IMR-90 (cell line): ENCODE data around the gene INO80B. TPM values are rescaled to one million over a fixed set of nuclear protein-coding genes. Genes with fewer than 3 reads are reported as not detected.
A peak's percentile ranks its signal among the peaks of the same experiment; 100 is the strongest.

Experiments
- ATAC-seq: fragments of 200-7000 bp; cut with Tn5 transposase; 2 replicates; pipeline ENCODE4 v1.9.1; 2020; ENCODE audit warnings: low read depth, mild to moderate bottlenecking, moderate library complexity
- BruUV-seq: library from RNA; stranded (reverse); fragments of 400-500 nt; replicated peaks from 2 replicates; lab custom pipeline; 2021; lab: Mats Ljungman, UMichigan
- CTCF ChIA-PET: fragments of 300-600 bp; formaldehyde crosslinking; extraction: SDS; loops from one replicate; lab custom pipeline; 2021; ENCODE audit warnings: antibody characterized with exemption; lab: Yijun Ruan, JAX
- POLR2A ChIA-PET: fragments of 300-600 bp; sonication (Branson Sonifier 250); formaldehyde crosslinking; loops from one replicate; lab custom pipeline; 2022; ENCODE audit warnings: antibody characterized with exemption; ENCODE audit not compliant: unreplicated experiment; lab: Charles Lee
- DNase-seq: peaks from one replicate; pipeline ENCODE4 v3.0.0; 2013
- H2AFZ ChIP-seq: replicated peaks from 2 replicates; pipeline ENCODE3; 2013; ENCODE audit warnings: low read length, mild to moderate bottlenecking; ENCODE audit not compliant: poor library complexity
- H2AK5ac ChIP-seq: 2 replicates; pipeline ENCODE4 v1.6.1; 2013; ENCODE audit warnings: low read depth, low read length, inconsistent platforms
- H2AK9ac ChIP-seq: replicated peaks from 2 replicates; pipeline ENCODE3; 2013; ENCODE audit warnings: mild to moderate bottlenecking, low read depth, low read length, moderate library complexity; ENCODE audit not compliant: poor library complexity
- H2BK120ac ChIP-seq: 2 replicates; pipeline ENCODE4 v1.6.1; 2013; ENCODE audit warnings: low read depth, low read length, inconsistent platforms
- H2BK15ac ChIP-seq: 3 replicates; pipeline ENCODE4 v1.6.1; 2013; ENCODE audit warnings: low read depth, low read length, inconsistent platforms
- H2BK20ac ChIP-seq: 2 replicates; pipeline ENCODE4 v1.6.1; 2013; ENCODE audit warnings: low read depth, mild to moderate bottlenecking, inconsistent platforms, low read length, moderate library complexity
- H2BK5ac ChIP-seq: 2 replicates; pipeline ENCODE4 v1.6.1; 2013; ENCODE audit warnings: mild to moderate bottlenecking, low read depth, low read length, inconsistent platforms; ENCODE audit not compliant: poor library complexity, severe bottlenecking
- H3K14ac ChIP-seq: replicated peaks from 2 replicates; pipeline ENCODE4 v1.6.1; 2013; ENCODE audit warnings: low read depth, low read length, inconsistent platforms
- H3K18ac ChIP-seq: 2 replicates; pipeline ENCODE4 v1.6.1; 2013; ENCODE audit warnings: low read depth, low read length, control low read depth
- H3K23ac ChIP-seq: 2 replicates; pipeline ENCODE4 v1.6.1; 2013; ENCODE audit warnings: low read depth, low read length, inconsistent platforms
- H3K27ac ChIP-seq: 2 replicates; pipeline ENCODE4 v1.5.1; 2013; ENCODE audit warnings: mild to moderate bottlenecking, control low read depth, low read length; ENCODE audit not compliant: insufficient read depth
- H3K27me3 ChIP-seq: 2 replicates; pipeline ENCODE4 v1.6.1; 2013; ENCODE audit warnings: low read length; ENCODE audit not compliant: control insufficient read depth, insufficient read depth
- H3K36me3 ChIP-seq: 2 replicates; pipeline ENCODE4 v1.6.1; 2013; ENCODE audit warnings: low read length, mixed read lengths; ENCODE audit not compliant: control insufficient read depth, insufficient read depth
- H3K4ac ChIP-seq: 2 replicates; pipeline ENCODE4 v1.6.1; 2013; ENCODE audit warnings: low read depth, low read length, inconsistent platforms
- H3K4me1 ChIP-seq: 2 replicates; pipeline ENCODE4 v1.6.1; 2013; ENCODE audit warnings: low read length, mixed read lengths; ENCODE audit not compliant: control insufficient read depth, insufficient read depth
- H3K4me2 ChIP-seq: 2 replicates; pipeline ENCODE4 v1.6.1; 2013; ENCODE audit warnings: low read depth, mild to moderate bottlenecking, control low read depth, low read length, moderate library complexity
- H3K4me3 ChIP-seq: 2 replicates; pipeline ENCODE4 v1.5.1; 2013; ENCODE audit warnings: low read depth, mild to moderate bottlenecking, control low read depth, low read length, moderate library complexity; ENCODE audit not compliant: insufficient read depth
- H3K56ac ChIP-seq: 2 replicates; pipeline ENCODE4 v1.6.1; 2013; ENCODE audit warnings: low read length, inconsistent platforms; ENCODE audit not compliant: insufficient read depth; ENCODE audit errors: extremely low read depth
- H3K79me1 ChIP-seq, 2 experiments: 2 replicates each; pipeline ENCODE4 v1.6.1; 2013; ENCODE audit warnings: low read length in 2 of 2, inconsistent platforms in 1 of 2, low read depth in 1 of 2
- H3K9ac ChIP-seq: 2 replicates; pipeline ENCODE4 v1.6.1; 2013; ENCODE audit warnings: low read depth, low read length, control low read depth
- H3K9me1 ChIP-seq: 2 replicates; pipeline ENCODE4 v1.6.1; 2013; ENCODE audit warnings: low read length, inconsistent platforms; ENCODE audit not compliant: insufficient read depth
- H3K9me3 ChIP-seq: 2 replicates; pipeline ENCODE4 v1.6.1; 2013; ENCODE audit warnings: low read length; ENCODE audit not compliant: control insufficient read depth, insufficient read depth
- H4K20me1 ChIP-seq: 2 replicates; pipeline ENCODE4 v1.6.1; 2013; ENCODE audit warnings: low read length, inconsistent platforms; ENCODE audit not compliant: insufficient read depth
- H4K5ac ChIP-seq: 2 replicates; pipeline ENCODE4 v1.6.1; 2013; ENCODE audit warnings: mild to moderate bottlenecking, low read depth, low read length, control low read depth
- H4K8ac ChIP-seq, 2 experiments: 2 replicates each; pipeline ENCODE4 v1.6.1; 2013; ENCODE audit warnings: low read depth in 2 of 2, low read length in 2 of 2, control low read depth in 1 of 2, inconsistent platforms in 1 of 2
- H4K91ac ChIP-seq: 2 replicates; pipeline ENCODE4 v1.6.1; 2013; ENCODE audit warnings: low read depth, low read length, inconsistent platforms; ENCODE audit not compliant: insufficient read depth
- BHLHE40 ChIP-seq: fragments of 150-350 bp; IDR thresholded peaks from 2 replicates; pipeline ENCODE4 v1.6.1; 2016; ENCODE audit warnings: mild to moderate bottlenecking, low read depth, low read length
- CEBPB ChIP-seq: IDR thresholded peaks from 2 replicates; pipeline ENCODE4 v1.6.1; 2012; ENCODE audit warnings: low read depth, low read length, improper control_type of control experiment
- CHD1 ChIP-seq: IDR thresholded peaks from 2 replicates; pipeline ENCODE4 v1.6.1; 2012; ENCODE audit warnings: low read depth, low read length, improper control_type of control experiment
- CTCF ChIP-seq: conservative IDR thresholded peaks from 2 replicates; pipeline ENCODE4 v1.5.1; 2012; ENCODE audit warnings: mild to moderate bottlenecking, low read depth, low read length, improper control_type of control experiment
- ELK1 ChIP-seq: fragments of 150-350 bp; IDR thresholded peaks from 2 replicates; pipeline ENCODE4 v1.6.1; 2016; ENCODE audit warnings: low read depth, mild to moderate bottlenecking, low read length, moderate library complexity, borderline replicate concordance
- FOS ChIP-seq: fragments of 150-350 bp; IDR thresholded peaks from 2 replicates; pipeline ENCODE4 v1.6.1; 2016; ENCODE audit warnings: low read depth, low read length
- MAFK ChIP-seq: IDR thresholded peaks from 2 replicates; pipeline ENCODE4 v1.6.1; 2012; ENCODE audit warnings: low read depth, low read length, improper control_type of control experiment
- MAZ ChIP-seq: IDR thresholded peaks from 2 replicates; pipeline ENCODE4 v1.6.1; 2012; ENCODE audit warnings: low read depth, mild to moderate bottlenecking, low read length, improper control_type of control experiment, moderate library complexity, borderline replicate concordance
- MXI1 ChIP-seq: IDR thresholded peaks from 2 replicates; pipeline ENCODE4 v1.6.1; 2012; ENCODE audit warnings: low read depth, mild to moderate bottlenecking, low read length, moderate library complexity, borderline replicate concordance
- NFE2L2 ChIP-seq: fragments of 150-350 bp; IDR thresholded peaks from 2 replicates; pipeline ENCODE4 v1.6.1; 2016; ENCODE audit warnings: low read depth, mild to moderate bottlenecking, low read length
- RCOR1 ChIP-seq: IDR thresholded peaks from 2 replicates; pipeline ENCODE4 v1.6.1; 2012; ENCODE audit warnings: mild to moderate bottlenecking, low read length, improper control_type of control experiment; ENCODE audit not compliant: insufficient replicate concordance
- RFX5 ChIP-seq: IDR thresholded peaks from 2 replicates; pipeline ENCODE4 v1.8.0; 2012; ENCODE audit warnings: low read depth, mild to moderate bottlenecking, low read length, moderate library complexity
- SMC3 ChIP-seq: fragments of 150-350 bp; IDR thresholded peaks from 2 replicates; pipeline ENCODE4 v1.6.1; 2016; ENCODE audit warnings: low read depth, mild to moderate bottlenecking, antibody characterized with exemption, low read length, moderate library complexity
- WGBS, 2 experiments: methylation state at CpG; one replicate each; pipeline versions ENCODE4 v1.1.5 to v1.1.7; 2013; ENCODE audit warnings: missing lambda C conversion rate in 2 of 2; ENCODE audit not compliant: insufficient read length in 1 of 2; ENCODE audit errors: extremely low coverage in 2 of 2; 5-methylcytosine and 5-hydroxymethylcytosine counted together
- dilution Hi-C: fragments of 300-500 bp; cut with HindIII; formaldehyde crosslinking; loops from one replicate; pipeline ENCODE4 v1.14.3; 2018; ENCODE audit warnings: low sequenced_read_pairs; ENCODE audit not compliant: unreplicated experiment
- in situ Hi-C: fragments of 300-500 bp; cut with MboI; formaldehyde crosslinking; loops from 3 replicates; pipeline ENCODE4 v1.14.3; 2019; ENCODE audit warnings: low sequenced_read_pairs, inconsistent platforms, mixed read lengths
- intact Hi-C: fragments of 100-400 bp; cut with micrococcal nuclease; formaldehyde crosslinking; loops from 2 replicates; pipeline ENCODE4 v1.10.0; 2022
- polyA plus RNA-seq, 3 experiments: library from polyadenylated mRNA; depleted of rRNA; stranded (reverse); fragments of >200 nt; gene quantifications; 2 replicates each; pipeline ENCODE4 v1.2.3, GENCODE V29; 2012; ENCODE audit warnings: low replicate concordance in 1 of 3
- total RNA-seq: library from RNA; depleted of rRNA; stranded (reverse); fragments of >200 nt; gene quantifications from 2 replicates; pipeline ENCODE4 v1.2.3, GENCODE V29; 2012

INO80B gene
- total and polyA plus RNA-seq, 2 of the 4 experiments (the other 2 are of a cell fraction), result 4.5 to 10.5 TPM

- intact Hi-C loops (loop anchor here (1.0 kb wide), 1 partner anchor 14 kb away; no protein-coding TSS in a partner anchor), dilution Hi-C loops (no loop called here), in situ Hi-C loops (no loop called here)
- H3K36me3 ChIP-seq, result no peaks in the 10 kb centered on the region; the same call in 1 of the 2 replicates
- peak overlapping the region; percentile 52 for H2BK5ac ChIP-seq
- no peak overlapping the region for H2BK20ac ChIP-seq
- DNase-seq (peak; percentile 46), ATAC-seq (peak; percentile 73)
- H4K5ac ChIP-seq, result peak overlapping the region; percentile 31
- H2BK15ac ChIP-seq, result peak overlapping the region; percentile 45; the same call in 1 of the 3 replicates
- H3K27ac ChIP-seq, result peak overlapping the region; percentile 66
- H3K14ac ChIP-seq, result peak overlapping the region; percentile 93
- no peaks in the 10 kb centered on the region for H3K9me3 ChIP-seq
- H3K27me3 ChIP-seq, result peaks cover 2% of the 10 kb centered on the region; the same call in 1 of the 2 replicates
- POLR2A ChIA-PET, result interaction anchor here (0.9 kb wide), 1 partner anchor 15 kb away, joined by 4 read pairs; the partner anchor contains the start of gene INO80B
- no peak for TF ChIP-seq ELK1
- TF ChIP-seq CHD1, result no peak
- TF ChIP-seq NFE2L2, result no peak
- TF ChIP-seq BHLHE40, result no peak
- TF ChIP-seq MAZ, result no peak
- no peak for TF ChIP-seq RFX5
- TF ChIP-seq FOS, result no peak
- no peak for TF ChIP-seq CTCF
- TF ChIP-seq RCOR1, result no peak
- no peak for TF ChIP-seq CEBPB
- no peak for TF ChIP-seq MAFK
- no peak for TF ChIP-seq MXI1
- TF ChIP-seq SMC3, result no peak
- peak overlapping the region; percentile 93 for H4K91ac ChIP-seq
- peak overlapping the region; percentile 83 for H3K9ac ChIP-seq
- WGBS, 2 experiments, result 0% methylated on average over 4 of the region's 14 CpGs; no CpG with 5 or more reads in 1 of the 2 experiments
- H3K9me1 ChIP-seq, result peaks cover 21% of the 10 kb centered on the region
- H2AFZ ChIP-seq, result peak overlapping the region; percentile 94
- no TSS peak for BruUV-seq
- peak overlapping the region; percentile 89 for H3K4me2 ChIP-seq
- peak overlapping the region; percentile 99 for H2AK9ac ChIP-seq
- 0 out of 2 replicates have a peak, but pooled peaks cover 3% of the 10 kb centered on the region for H4K20me1 ChIP-seq
- CTCF ChIA-PET, result no interaction called here
- H3K4ac ChIP-seq, result peak overlapping the region; percentile 95
- H3K4me1 ChIP-seq, result peaks cover 23% of the 10 kb centered on the region
- peak overlapping the region; percentile 95 for H2AK5ac ChIP-seq
- peak overlapping the region; percentile 87 to 94 for H4K8ac ChIP-seq
- H3K4me3 ChIP-seq, result peak overlapping the region; percentile 48
- H2BK120ac ChIP-seq, result peak overlapping the region; percentile 77
- H3K79me1 ChIP-seq, result peaks cover 23 to 48% of the 10 kb centered on the region in 2 experiments
- H3K18ac ChIP-seq, result peak overlapping the region; percentile 22
- peak overlapping the region; percentile 67 for H3K56ac ChIP-seq
- peak overlapping the region; percentile 91 for H3K23ac ChIP-seq
Measured at GRCh38 chr2:74439803-74440377, 15.0 kb upstream of the INO80B start.
